ENCODE results near the gene CD69. TPM values are rescaled to one million over a fixed set of nuclear protein-coding genes. Genes with fewer than 3 reads are reported as not detected.

Gene CD69
- total RNA-seq, 1 experiment from 2014 or later: 0.98 TPM

GRCh38 chr12:9755035-9755434 is 5.7 kb downstream of the CD69 start:
- no TSS peak for BruUV-seq (replicated peaks)

GRCh38 chr12:9754099-9754927 is 6.4 kb downstream of the CD69 start:
- H3K9me3 ChIP-seq (ENCODE audit: control insufficient read depth, insufficient read depth, low read depth, low read length): no peaks in the 10 kb centered on the region
- no peaks in the 10 kb centered on the region; the same call in 1 of the 2 replicates for H3K4me1 ChIP-seq (ENCODE audit: control insufficient read depth, insufficient read depth, low read length)
- ChIA-PET POLR2A (no interaction called here), CTCF (no interaction called here)
- H3K4me3 ChIP-seq (ENCODE audit: low read depth in 2 of 2, low read length in 2 of 2): no peak overlapping the region
- DNase-seq (ENCODE audit: low read depth, low spot score) (no peak), ATAC-seq (no peak)
- intact Hi-C loops (cut with micrococcal nuclease; ENCODE audit: unreplicated experiment) (loop anchor here (5.0 to 10.0 kb wide), 2 partner anchors 173 to 260 kb away; partner anchors contain the start of gene CLEC12B), in situ Hi-C loops (cut with HindIII; ENCODE audit: low pct_unique_long_range_greater_than_20kb, low sequenced_read_pairs) (no loop called here)
- no peaks in the 10 kb centered on the region for H3K36me3 ChIP-seq (ENCODE audit: control insufficient read depth, insufficient read depth, low read length)
- no peak overlapping the region for H3K27ac ChIP-seq (ENCODE audit: low read length)
- no peaks in the 10 kb centered on the region for H3K27me3 ChIP-seq (ENCODE audit: control insufficient read depth, insufficient read depth, low read length)
- no TSS peak for BruUV-seq (replicated peaks)
- TF ChIP-seq SIN3A (IDR thresholded peaks at IDR 0.05; ENCODE audit: borderline replicate concordance, insufficient read depth, low read depth, low read length) (no peak), REST (IDR thresholded peaks at IDR 0.05; ENCODE audit: insufficient read depth in 1 of 2, low read depth in 2 of 2, low read length in 1 of 2) (no peak), CTCF (IDR thresholded peaks at IDR 0.05) (no peak), TCF7L2 (IDR thresholded peaks at IDR 0.05; ENCODE audit: low read depth, low read length) (no peak)

More at GRCh38 chr12:9755035-9755434, 5.7 kb downstream of the CD69 start:
- no peak for TF ChIP-seq SIN3A (IDR thresholded peaks at IDR 0.05; ENCODE audit: borderline replicate concordance, insufficient read depth, low read depth, low read length)
- TF ChIP-seq CTCF (IDR thresholded peaks at IDR 0.05): no peak
- no peak for TF ChIP-seq TCF7L2 (IDR thresholded peaks at IDR 0.05; ENCODE audit: low read depth, low read length)
- no peak for TF ChIP-seq REST (IDR thresholded peaks at IDR 0.05; ENCODE audit: insufficient read depth in 1 of 2, low read depth in 2 of 2, low read length in 1 of 2)
- no peaks in the 10 kb centered on the region for H3K27me3 ChIP-seq (ENCODE audit: control insufficient read depth, insufficient read depth, low read length)
- DNase-seq (ENCODE audit: low read depth, low spot score) (no peak), ATAC-seq (no peak)
- no peak overlapping the region for H3K4me3 ChIP-seq (ENCODE audit: low read depth in 2 of 2, low read length in 2 of 2)
- H3K36me3 ChIP-seq (ENCODE audit: control insufficient read depth, insufficient read depth, low read length): no peaks in the 10 kb centered on the region
- intact Hi-C loops (cut with micrococcal nuclease; ENCODE audit: unreplicated experiment) (loop anchor here (10.0 kb wide), 1 partner anchor 260 kb away; the partner anchor contains the start of gene CLEC12B), in situ Hi-C loops (cut with HindIII; ENCODE audit: low pct_unique_long_range_greater_than_20kb, low sequenced_read_pairs) (no loop called here)
- POLR2A ChIA-PET: no interaction called here
- H3K9me3 ChIP-seq (ENCODE audit: control insufficient read depth, insufficient read depth, low read depth, low read length): no peaks in the 10 kb centered on the region
- no peaks in the 10 kb centered on the region; the same call in 1 of the 2 replicates for H3K4me1 ChIP-seq (ENCODE audit: control insufficient read depth, insufficient read depth, low read length)
- CTCF ChIA-PET: interaction anchor here (0.5 to 0.6 kb wide), 2 partner anchors 104 to 397 kb away, joined by 3 to 5 read pairs; no protein-coding TSS in a partner anchor
- no peak overlapping the region for H3K27ac ChIP-seq (ENCODE audit: low read length)
